HG02763 (cell line): Measurements from ENCODE around the gene HIPK1.

Source experiments
- ATAC-seq: cut with Tn5 transposase; IDR thresholded peaks from one replicate; pipeline ENCODE4 v1.9.1; 2021; ENCODE audit warnings: mild to moderate bottlenecking, moderate library complexity; ENCODE audit not compliant: unreplicated experiment

The HIPK1 gene

DNA sequence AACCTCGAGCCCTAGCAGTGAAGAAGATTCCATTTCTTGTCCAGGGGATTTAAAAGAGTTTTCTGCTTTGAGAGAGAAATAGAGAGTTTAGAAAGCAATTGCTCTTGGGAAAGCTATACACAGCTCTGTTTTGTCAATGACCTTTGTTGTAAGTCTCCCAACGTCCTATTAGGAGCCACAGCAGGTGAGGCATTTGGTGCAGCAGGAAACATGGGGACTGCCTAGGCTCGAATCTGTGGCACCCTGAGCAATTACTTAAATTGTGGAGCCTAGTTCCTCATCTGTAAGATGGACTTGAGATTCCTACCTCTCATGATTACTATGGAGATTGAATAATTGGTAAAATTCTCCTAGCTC is 15.8 kb upstream of the HIPK1 start:
- no peak for ATAC-seq

DNA sequence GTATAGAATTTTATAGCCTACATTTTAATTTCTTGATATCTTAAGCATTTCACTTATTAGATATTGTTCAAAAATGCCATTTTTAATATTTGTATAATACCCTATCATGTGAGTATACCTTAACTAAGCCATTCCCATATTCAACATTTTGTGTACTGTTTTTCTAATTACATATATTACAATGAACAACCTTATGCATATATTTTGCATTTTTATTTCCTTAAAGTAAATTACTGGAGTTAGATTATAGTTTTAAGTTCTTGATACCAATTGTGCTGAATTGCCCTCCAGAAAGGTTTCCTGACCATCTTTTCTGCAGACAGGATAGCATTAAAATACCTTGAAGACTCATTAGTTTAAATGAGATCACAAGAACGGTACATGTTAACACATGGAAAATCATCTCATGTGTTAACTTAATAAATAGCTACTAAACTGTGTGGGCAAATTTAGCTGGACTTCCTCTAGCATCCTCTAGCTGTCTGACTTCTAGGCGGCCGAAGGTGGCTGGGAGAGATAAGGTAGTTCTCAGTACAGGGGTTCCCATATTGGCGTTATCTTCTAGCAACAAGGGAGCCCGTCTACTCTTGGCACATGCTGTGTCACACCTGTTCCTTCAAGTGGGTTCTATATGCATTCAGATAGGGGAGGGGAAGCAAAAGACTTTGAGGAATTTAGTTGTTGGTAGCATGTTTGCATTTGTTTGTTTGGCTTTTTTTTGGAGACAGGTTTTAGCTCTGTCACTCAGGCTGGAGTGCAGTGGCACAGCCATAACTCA is 15.0 kb upstream of the HIPK1 start:
- no peak for ATAC-seq

DNA sequence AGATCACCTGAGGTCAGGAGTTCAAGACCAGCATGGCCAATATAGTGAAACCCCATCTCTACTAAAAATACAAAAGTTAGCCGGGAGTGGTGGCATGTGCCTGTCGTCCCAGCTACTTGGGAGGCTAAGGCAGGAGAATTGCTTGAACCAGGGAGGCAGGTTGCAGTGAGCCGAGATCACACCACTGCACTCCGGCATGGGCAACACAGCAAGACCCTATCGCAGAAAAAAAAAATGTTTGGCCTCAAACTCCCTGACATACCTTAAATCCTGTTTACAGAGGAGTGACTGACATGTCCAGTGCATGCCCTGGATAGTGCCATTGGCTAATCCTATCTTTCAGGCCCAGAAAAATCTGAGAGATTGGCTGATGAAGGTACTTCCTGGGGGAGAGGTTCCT is 12.2 kb upstream of the HIPK1 start:
- ATAC-seq, result no peak

DNA sequence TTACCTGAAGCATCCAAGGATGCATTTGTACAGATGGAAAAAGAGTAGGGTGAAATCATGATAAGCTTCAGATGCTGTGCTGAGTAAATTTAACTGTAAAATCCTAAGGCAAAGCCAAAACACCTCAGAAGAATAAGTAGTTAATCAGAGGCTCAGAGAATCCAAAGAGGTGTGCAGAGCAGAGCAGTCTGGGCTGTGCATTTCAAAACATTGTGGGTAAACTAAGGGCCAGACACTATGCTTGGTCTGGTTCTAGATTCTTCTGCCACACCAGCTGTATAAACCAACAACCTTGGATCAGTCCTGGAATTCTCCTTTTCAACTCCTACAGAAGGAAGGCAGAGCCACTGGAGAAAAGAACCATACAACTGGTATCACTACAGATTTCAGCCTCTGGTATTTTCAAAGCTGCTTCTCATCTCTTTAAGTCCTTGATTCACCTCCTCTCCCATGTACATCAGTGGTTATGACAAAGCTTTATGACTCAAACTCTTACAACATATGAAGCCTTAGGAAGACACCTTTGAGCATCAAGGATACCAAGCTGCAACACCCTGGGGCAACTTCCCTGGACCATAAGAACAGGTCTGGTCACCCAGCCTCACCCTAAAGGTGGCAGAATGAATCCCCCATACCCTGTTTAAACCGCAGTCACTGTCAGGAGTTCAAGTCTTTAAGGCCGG is 11.6 kb upstream of the HIPK1 start:
- ATAC-seq, result no peak

DNA sequence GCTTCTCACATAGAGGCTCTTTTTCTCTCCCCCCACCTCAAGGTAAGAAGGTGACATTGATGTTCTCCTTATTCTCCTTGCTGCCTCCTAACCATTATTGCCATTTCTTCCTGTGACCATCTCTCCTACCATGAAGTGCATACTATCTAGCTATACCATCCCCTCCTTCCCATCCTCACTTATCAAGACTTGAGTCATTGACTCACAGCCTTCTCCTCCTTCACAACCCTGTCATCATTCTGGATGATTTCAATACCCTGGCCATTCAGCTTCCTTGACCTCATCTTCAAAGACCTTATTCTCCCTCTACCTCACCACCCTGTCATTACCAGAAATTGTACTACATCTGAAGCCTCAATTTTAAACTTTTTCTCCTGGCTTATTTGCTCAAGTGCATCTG is 10.9 kb upstream of the HIPK1 start:
- no peak for ATAC-seq

DNA sequence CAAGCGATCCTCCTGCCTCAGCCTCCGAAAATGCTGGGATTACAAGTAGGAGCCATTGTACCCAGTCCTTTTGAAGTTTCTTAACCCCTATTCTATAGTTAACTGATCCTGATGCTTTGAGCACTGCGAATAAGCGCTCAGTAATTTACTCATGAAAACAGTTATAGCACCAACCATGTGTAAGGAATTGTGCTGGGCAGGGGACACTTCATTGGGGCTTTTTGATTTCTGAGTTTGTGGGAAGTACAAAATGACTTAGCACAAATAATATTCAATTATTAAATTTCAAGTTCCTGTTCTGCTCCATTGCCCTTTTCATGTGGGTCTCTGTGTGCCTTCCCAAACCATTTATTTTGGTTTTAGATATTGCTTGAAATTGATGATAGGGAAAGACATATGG is 6.2 kb upstream of the HIPK1 start:
- ATAC-seq, result no peak

DNA sequence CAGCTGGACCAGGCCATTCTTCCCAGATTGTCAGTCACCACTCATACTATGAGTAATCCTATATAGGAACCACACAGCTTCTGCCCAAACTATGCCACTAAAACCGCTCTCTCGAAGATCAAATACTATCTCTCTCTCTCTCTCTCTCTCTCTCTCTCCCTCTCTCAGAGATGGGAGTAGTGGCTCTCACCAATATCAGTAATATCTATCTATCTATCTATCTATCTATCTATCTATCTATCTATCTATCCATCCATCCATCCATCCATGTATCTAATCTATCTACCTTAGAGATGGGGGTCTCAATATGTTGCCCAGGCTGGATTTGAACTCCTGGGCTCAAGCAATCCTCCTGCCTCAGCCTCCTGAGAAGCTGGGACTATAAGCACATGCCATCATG is 4.7 kb upstream of the HIPK1 start:
- no peak for ATAC-seq

DNA sequence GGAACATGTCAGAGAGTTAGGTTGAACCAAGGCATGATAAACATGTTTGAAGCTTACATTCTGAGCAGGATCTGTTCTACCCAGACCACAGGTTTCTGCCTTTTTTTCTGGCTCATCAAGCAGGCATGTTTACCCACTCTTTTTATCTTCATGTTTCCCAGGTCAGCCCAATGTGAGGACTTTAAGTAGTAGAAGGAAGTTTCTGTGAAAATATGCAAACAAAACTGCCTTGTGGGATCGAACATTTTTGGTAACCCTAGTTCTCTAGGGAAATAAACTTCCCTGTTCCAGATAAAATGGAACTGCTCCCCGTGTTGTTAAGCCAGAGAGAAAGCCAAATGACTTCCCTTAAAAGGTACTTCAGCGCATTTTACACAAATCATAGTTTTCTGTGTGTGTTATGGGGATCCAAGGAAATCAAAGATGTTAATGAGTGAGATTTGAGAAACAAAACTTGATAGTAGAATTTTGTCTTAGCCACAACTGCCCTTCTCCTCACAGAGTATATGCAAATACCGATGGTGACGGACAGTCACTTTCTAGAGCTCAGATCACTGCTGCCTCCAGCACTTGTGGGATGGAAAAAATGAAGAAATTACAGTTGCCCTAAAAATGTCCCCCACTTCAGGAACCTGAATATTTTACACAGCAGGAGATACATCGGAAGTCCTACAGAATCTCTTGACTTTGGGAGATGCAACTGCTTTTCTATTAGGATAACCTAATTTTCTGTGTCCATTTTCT is 765 bp upstream of the HIPK1 start:
- ATAC-seq, result peak; percentile 25

DNA sequence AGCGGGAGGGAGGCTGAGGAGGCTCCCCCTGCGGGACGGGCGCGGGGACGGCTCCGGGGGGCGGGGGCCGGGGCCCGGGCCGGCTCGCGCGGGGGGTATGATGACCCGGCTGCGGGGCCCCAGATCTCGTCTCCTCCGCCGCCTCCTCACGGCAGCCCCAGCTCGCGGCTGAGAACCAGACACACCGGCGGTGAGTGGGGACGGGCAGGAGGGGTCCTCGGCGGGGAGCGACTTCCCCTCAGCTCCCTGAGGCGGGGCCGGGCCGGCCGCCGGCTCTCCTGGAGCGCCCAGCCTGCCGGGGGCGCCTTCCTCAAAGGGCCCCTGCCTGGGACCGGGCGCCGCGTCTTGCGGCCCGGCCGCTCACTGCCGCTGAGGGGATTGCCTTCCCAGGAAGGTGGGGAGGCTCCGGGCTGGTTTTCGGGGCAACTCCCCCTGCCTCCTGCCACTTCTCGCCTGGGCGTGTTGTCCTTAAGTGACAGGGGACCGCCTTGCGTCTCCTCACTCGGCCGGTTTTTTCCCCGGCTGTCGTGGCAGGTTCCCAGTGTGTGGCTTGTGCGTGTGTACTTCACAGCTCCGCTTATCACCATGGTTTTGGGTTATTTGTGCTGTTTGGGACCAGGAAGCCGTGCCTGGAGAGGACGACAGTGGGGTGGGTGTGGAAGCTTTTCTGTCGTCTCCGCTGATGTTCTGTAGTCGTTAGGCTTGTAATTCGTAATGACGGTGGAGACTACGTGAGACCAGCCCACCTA is 800 bp downstream of the HIPK1 start:
- peak; percentile 31 for ATAC-seq

DNA sequence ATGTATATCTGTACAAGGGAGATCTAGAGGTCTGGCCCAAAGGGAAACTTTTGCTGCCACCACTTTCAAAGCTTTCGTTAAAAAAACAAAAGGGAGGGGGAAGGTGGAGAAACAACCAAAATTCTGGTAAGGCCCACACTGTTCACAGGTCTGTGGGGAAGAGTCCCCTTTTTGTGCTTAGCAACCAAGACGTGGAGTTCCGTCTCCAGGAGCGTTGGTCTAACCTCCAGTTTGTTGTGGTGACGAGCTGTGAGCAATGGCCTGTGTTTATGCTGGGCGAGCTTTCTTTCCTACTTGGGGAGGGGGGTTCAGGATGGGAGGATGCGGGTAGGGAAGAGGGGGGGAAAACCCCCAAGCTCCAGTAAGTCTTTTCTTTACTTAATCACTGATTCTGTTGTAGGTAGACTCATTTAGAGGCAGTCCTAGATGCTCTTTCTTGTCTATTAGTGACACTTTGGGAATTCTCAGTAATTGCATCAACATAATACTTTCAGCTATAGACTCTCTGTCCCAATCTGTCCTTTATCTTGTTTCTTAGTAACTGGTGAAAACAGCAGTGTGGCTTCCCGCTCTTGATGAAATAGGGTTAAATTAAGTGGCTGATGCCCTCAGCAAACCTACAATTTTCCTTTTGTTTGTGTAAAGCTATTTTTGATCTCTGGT is 1.5 kb downstream of the HIPK1 start:
- ATAC-seq, result peak; percentile 12

DNA sequence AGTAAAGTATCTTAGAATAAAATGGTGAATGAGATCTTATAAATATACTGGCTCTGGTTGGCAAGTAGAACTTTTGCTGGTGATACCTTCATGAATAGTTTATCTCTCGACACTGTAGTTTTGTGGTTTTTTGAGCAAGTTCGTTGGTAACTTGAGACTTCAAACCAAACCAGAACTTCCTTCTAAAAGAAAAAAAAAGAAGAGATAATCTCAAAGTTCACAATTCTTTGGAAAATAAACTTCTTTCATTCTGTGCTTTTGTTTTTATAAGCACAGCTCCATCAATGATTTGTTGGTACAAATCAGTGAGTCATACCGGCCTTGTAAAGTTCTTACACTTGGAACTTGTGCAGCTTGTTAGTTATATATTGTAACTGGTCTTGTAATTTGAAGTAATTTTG is 2.3 kb downstream of the HIPK1 start:
- ATAC-seq, result no peak

DNA sequence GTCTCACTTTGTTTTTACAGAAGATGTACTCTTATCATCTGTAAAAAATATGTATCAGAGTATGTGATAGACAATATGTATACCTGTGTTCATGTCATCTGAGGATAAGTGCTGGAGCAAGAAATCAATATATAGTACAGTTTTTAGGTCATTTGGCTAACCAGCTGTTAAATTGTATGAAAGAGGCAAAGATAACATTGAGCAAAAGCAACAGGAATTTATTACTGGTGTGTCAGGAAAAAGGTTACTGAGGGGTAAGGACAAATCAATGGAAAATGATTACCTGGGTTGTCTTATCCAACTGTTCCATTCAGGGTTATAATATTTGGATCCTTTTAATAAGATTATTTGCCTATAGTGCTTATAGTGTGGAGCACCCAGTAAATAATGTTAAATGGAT is 4.9 kb downstream of the HIPK1 start:
- no peak for ATAC-seq

DNA sequence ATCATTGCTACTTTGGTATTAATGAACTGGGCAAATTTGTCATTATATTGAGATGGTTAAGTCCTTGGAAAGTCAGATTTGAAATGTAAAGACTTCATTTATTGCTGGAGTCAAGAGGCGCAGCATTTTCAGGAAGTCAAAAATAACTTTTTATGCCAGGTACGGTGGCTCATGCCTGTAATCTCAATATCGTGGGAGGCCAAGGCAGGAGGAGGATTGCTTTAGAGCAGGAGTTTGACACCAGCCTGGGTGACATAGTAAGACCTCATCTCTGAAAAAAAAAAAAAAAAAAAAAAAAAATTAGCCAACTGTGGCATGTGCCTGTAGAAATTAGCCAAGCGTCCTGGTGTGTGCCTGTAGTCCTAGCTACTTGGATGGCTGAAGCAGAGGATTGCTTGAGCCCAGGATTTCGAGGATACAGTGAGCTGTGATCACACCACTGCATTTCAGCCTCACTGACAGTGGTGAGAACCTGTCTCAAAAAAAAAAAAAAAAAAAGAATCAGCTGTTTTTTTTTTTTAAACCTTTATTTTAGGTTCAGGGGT is 5.5 kb downstream of the HIPK1 start:
- ATAC-seq, result no peak

DNA sequence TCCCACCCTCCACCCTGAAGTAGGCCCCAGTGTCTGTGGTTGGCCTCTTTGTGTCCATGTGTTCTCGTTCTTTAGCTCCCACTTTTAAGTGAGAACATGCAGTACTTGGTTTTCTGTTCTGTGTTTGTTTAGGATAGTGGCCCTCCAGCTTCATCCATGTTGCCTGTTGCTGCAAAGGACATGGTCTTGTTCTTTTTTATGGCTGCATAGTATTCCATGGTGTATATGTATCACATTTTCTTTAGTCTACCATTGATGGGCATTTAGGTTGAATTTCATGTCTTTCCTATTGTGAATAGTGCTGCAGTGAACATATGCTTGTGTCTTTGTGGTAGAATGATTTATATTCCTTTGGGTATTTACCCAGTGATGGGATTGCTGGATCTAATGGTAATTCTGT is 6.1 kb downstream of the HIPK1 start:
- no peak for ATAC-seq

DNA sequence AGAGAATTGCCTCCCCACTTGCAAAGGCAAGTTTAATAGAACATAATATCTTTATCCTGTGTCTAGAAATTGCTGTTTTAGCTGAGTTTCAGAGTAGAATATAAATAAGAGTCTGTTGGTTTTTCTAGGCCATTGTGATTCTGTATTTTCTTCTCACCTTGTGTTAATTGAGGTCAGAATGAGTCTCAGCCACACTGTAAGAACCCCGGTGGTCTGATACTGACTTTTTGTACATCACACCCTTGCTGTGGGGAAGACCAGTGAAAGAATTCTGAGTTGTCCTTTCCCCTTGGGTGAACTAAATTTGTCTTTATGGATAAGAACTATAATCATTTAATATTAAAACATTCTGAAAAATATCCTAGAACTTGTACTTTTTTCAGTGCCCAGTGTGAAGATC is 6.8 kb downstream of the HIPK1 start:
- no peak for ATAC-seq

DNA sequence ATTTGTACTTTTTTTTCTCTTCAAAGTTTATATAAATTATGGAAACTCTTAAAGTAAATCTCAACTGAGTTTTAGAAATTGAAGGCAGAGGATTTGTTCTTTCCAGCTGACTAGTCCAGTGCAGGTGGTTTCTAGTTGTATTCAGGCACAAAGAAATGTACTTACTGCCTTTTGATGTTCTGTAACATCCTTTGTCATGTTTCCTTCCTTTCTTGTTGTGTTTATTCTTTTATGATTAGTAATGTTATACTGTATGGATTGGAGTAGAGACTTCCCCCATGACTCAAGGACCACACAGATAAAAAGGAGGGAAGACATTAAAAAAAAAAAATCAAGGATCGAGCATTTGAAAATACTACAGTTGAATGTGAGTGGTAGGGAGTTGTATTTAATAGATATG is 8.0 kb downstream of the HIPK1 start:
- no peak for ATAC-seq

DNA sequence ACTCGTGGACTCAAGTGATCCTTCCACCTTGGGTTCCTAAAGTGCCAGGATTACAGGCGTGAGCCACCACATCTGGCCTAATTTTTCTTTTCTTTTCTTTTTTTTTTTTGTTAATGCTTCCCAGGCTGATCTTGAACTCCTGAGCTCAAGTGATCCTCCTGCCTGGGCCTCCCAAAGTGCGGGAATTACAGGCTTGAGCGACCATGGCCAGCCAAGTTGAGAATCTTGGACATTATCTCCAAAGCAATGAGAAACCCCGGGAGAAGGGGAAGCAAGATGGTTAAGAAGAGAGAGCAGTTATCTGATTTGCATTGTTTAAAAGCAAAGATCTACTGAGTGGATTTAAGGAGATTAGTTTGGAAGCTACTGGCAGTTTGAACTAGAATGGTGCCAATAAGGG is 9.1 kb downstream of the HIPK1 start:
- ATAC-seq, result no peak

DNA sequence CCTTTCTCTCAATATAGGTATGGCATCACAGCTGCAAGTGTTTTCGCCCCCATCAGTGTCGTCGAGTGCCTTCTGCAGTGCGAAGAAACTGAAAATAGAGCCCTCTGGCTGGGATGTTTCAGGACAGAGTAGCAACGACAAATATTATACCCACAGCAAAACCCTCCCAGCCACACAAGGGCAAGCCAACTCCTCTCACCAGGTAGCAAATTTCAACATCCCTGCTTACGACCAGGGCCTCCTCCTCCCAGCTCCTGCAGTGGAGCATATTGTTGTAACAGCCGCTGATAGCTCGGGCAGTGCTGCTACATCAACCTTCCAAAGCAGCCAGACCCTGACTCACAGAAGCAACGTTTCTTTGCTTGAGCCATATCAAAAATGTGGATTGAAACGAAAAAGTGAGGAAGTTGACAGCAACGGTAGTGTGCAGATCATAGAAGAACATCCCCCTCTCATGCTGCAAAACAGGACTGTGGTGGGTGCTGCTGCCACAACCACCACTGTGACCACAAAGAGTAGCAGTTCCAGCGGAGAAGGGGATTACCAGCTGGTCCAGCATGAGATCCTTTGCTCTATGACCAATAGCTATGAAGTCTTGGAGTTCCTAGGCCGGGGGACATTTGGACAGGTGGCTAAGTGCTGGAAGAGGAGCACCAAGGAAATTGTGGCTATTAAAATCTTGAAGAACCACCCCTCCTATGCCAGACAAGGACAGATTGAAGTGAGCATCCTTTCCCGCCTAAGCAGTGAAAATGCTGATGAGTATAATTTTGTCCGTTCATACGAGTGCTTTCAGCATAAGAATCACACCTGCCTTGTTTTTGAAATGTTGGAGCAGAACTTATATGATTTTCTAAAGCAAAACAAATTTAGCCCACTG is 11.5 kb downstream of the HIPK1 start:
- peak; percentile 58 for ATAC-seq

DNA sequence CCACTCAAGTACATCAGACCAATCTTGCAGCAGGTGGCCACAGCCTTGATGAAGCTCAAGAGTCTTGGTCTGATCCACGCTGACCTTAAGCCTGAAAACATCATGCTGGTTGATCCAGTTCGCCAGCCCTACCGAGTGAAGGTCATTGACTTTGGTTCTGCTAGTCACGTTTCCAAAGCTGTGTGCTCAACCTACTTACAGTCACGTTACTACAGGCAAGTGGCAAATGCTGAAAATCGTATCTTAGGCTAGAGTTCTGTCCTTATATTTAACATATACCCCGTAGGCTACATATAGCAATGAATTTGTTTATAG is 12.1 kb downstream of the HIPK1 start:
- ATAC-seq, result no peak

DNA sequence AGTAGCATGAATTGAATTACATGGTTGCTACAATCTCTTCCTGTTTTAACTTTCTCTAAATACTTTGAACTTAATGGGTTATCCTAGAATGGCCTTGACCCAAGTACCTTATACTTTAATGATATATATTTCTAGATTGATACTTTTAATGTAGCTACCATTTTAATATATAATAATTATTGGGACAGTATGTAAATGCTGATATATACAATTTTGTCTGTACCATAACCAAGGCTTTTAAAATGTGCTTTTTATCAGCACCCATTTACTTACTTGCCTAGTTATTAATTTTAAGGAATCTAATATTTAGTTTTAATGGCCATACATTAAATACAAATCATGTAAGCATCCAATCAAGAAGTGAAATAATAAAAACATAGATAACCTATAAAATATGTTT is 13.4 kb downstream of the HIPK1 start:
- no peak for ATAC-seq
